Measurements from ENCODE around the gene NR4A3.
"Not testable (repeated sequence)": the region's sequence is repeated elsewhere in the genome, so short reads cannot be mapped to it uniquely, and the experiment has no call there.

The NR4A3 gene

DNA sequence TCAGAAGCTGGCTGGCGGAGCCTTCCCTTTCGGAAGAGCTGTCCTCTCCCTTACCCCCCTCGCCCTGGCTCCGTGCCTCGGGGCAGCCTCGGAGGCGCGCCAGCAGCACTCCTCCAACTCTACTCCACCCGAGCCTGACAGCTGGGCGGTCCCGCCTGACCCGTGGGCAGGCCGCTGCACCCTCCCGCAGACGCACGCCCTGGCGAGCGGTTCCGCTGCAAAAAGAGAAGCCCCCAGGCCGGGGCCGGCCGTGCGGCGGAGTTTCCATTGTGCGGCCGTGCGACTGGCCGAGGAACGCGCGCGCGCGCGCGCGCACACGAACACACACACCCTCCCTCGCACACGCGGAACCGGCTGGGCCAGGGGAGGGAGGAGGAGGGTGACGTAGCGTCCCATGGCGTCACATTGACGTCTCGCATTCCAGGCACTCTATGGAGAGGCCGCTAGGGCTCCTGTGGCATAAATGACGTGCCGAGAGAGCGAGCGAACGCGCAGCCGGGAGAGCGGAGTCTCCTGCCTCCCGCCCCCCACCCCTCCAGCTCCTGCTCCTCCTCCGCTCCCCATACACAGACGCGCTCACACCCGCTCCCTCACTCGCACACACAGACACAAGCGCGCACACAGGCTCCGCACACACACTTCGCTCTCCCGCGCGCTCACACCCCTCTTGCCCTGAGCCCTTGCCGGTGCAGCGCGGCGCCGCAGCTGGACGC is at the start of gene NR4A3:
Gene NR4A3, plus strand, starts transcription at position 490 of the 713 bp plus-strand sequence. CDS start 6,158 bp downstream, outside the sequence.
- DNase-seq: peak; percentile 93 to 95

- DNase-seq: peak in 1 of 2 experiments; percentile 32
Observed at GRCh38 chr9:99773468-99774138, 48.1 kb upstream of the NR4A3 start.

DNA sequence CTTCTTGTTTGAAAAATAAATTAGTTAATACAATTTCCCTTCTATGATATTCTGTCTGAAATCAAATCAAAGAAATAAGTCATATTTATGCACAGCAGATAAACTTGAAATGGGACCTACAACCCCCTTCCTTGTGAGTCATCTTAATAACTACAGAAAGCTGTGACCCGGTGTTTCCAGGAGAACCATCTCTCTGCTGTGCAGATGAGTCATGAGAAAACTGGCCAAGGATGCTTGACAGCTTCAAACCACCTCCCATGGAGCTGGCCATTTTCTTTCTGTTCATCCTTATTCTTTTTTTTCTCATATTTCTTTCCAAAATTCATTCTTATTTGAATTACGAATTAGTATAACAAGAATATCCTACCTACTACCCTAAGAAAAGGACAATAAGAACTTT is 43.4 kb upstream of the NR4A3 start:
- no peak for DNase-seq

GRCh38 chr9:99778836-99779235 is 42.8 kb upstream of the NR4A3 start:
- no peak for DNase-seq

GRCh38 chr9:99779277-99779676 is 42.4 kb upstream of the NR4A3 start:
- no peak for DNase-seq

- not testable (repeated sequence) for DNase-seq
Observed at GRCh38 chr9:99782349-99782748, 39.3 kb upstream of the NR4A3 start.

DNA sequence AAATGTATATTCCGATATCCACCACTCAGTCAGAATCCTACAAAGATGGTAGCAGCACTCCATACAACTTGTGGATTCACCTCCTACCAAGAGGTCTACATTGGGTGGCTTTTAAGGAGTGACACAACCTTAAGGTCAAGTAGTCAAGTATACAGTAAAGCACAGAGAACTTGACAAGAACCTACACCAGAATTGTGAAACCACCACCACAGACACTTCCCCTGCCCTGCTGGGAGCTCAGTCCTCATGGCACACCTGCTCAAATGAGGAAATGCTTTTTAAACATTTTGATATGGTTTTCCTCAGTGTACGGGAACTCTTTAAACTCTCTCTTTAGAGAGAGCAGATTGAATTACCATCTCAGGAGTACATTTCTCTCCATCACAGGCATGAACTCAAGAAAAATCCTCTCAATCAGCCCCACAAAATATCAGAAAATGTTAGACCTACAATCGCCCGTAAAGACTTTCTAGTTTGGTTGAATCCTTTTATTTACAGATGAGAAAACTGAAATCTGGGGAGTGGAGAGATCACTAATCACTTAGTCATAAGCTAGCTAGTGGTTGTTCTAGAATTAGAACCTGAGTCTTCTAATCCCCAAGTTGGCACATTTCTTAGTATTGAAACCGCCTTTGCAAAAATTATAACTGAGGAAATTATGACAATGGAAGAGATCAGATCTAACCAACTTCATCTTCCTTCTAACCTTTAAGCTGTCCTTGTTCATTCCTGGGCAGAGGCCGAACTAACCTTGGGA is 38.5 kb upstream of the NR4A3 start:
- DNase-seq: no peak

DNA sequence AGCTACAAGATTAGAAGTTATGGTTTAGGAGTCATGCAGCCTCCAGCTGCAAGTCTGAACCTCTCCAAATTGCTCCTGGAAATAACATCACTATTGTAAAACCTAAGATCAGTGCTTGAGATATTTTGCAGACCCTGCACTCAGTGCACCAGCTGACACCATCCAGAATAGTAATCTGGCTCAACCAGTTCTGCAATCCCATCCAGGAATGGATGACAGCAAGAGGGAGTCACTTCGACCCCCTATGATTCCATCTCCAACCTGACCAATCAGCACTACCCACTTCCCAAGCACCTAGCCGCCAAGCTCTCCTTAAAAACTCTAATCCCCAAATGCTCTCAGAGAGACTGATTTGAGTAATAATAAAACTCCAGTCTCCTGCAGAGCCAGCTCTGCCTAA is 37.9 kb upstream of the NR4A3 start:
- no peak for DNase-seq

DNA sequence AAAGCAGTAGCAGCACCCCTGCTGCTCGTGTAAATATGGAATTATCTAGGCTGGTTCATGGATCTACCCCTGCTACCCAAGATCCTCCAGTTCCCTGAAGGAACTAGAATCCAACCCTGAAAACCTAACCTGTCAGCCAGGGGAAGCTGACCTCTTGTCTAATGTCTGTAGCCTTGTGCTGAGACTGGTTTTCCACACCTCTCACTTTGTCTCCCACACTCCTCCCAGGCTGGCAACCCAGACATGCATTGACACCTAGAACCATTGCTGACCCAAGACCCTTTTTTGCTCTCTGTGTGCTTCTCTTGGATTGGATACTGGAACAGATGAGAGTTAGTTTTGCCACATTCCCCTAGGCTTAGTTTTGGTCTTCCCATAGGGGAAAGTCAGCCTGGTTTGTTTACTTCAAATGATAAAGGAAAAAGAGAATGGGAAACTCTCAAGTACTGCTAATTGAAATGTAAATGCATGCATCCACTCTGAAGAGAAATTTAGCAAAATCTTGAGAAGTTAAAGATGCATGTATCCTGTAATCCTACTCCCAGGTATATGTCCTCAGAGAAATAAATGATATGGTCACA is 36.6 kb upstream of the NR4A3 start:
- DNase-seq: no peak

- no peak for DNase-seq
Observed at GRCh38 chr9:99787556-99787955, 34.1 kb upstream of the NR4A3 start.

- no peak for DNase-seq
Observed at GRCh38 chr9:99793528-99793927, 28.2 kb upstream of the NR4A3 start.

DNA sequence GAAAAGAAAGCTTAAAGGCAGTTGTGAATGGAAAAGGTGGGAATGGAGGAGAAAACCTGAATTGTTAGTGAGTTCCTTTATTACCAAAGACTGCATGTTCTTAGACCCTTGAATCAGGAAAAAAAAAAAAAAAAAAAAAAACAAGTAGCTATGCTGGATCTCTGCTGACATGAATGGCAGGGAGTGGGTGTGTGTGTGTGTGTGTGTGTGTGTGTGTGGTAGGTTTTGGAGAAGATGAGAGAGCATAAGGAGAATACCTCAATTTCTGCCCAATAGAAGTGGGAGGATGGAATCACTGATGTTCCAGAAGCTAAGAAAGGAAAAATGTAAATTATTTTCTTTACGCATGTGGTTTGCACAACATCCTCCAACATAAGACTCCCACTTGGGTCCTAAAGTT is 25.5 kb upstream of the NR4A3 start:
- DNase-seq: no peak

- DNase-seq: no peak
Observed at GRCh38 chr9:99801775-99802174, 19.9 kb upstream of the NR4A3 start.

DNA sequence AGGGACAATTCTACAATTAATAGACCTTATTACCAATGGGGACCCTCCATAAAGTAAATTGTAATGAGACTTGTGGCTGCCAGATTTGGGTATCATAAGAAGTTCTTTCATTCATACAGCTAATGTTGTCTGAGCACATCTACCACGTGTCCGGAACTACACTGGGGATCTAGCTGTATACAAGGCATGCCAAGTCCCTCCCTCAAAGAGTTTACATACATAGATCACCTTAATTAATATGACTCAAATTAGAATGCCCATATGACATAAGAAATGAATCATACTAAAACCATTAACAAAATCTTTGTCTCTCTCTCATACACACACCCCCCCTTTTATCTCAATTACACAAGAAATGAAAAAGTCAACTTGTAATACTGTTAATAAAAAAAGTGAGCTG is 18.0 kb upstream of the NR4A3 start:
- no peak for DNase-seq

DNA sequence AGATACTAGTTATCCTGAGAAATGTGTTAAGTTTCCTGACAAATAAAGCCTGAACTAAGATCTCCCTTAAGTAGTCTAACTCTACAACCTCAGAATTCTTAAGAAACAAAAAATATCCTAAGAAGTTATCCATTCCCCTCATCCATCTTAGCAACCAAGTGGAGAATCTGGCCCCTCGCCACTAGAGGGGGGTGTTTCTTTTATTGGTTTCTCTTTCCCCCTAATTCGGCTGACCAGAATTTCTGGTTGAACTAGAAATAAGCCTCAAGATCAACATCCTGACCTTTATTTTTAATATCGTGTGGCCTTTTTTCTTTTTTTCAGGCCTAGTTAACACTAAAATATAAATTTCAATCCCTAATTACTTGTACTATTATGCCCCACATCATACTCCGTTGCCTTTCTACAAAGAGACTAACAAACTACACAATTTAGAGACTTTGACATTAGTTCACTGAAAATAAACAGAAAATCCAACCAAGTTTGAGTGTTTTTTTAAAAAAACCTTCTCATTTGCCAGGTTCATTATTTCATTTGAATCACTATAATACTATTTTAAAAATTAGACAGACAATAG is 14.3 kb upstream of the NR4A3 start:
- DNase-seq: peak in 1 of 2 experiments; percentile 12

GRCh38 chr9:99807956-99808355 is 13.7 kb upstream of the NR4A3 start:
- DNase-seq: no peak

- DNase-seq: no peak
Observed at GRCh38 chr9:99808454-99808853, 13.2 kb upstream of the NR4A3 start.

- no peak for DNase-seq
Observed at GRCh38 chr9:99809586-99810319, 11.9 kb upstream of the NR4A3 start.

DNA sequence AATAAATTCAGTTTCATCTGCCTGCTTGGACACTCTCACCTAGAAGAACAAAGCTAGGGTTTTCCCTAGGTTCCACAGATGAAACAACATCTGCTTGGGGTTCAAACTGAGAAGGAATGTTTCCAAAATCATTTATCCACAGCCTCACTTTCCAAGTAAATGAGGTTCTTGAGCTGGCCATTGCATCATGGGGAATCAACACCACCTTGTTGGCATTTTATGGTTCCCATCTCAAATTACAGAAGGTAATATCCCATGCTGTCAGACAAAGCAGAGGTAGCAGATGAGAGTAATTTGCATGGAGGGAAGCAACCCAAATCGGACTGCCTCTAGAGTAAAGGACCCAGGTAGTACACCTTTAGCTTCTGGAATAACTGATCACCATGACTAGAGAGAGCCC is 10.5 kb upstream of the NR4A3 start:
- DNase-seq: no peak

DNA sequence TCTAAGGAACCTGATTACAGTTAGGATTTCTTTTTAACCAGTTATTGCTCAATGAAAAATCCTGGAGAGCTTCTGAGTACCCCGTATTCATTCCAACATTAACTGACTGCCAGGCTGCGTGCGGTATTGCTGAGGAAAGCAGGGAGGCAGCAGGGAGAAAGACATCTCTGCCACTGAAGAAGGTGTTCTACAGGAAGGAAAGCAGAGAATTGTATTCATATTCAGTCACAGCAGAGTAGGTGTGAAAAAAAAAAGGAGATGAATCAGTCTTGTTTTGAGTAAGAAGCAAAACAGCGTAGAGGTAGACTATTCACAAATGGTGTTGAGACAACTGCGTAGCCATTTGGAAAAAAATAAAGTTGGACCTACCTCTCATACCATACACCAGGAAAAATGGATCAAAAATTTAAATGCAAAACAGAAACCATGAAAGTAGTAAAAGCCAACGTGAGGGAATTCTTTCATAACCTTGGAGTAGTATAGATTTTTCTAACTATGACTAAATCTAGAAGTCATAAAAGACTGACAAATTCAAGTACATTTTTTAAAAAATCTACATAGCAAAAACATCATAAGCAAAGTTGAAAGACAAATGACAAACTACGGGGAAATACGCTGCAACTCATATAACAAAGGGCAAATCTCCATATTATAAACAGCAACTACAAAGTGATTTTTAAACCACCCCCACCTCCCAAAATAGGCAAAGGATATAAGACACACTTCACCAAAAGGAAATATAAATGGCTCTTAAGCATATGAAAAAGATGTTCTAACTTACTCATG is 9.9 kb upstream of the NR4A3 start:
- DNase-seq: no peak

GRCh38 chr9:99813739-99814138 is 7.9 kb upstream of the NR4A3 start:
- DNase-seq: no peak

DNA sequence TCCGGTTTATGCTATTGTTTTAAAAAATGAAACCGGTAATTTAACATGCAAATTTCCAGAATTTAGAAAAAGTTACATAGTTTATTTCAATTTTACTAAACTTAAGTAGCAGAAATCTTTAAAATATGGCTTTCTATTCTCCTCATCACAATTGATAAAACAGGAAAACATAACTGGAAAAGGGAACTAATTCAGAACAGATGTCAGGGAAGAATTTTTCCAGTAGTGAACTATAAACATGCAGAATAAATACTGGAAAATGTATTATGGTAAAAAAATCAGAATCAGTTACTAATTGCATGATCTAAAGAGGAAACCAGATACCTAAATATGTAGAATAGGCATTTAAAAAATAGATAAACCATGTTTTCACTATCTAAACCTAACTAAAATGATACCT is 7.3 kb upstream of the NR4A3 start:
- DNase-seq: no peak

Data from NCI-H1930 (cell line).